Smooth muscle cell (in vitro differentiated cells): Measurements from ENCODE around the gene KLHL26. TPM values are rescaled to one million over a fixed set of nuclear protein-coding genes. Genes with fewer than 3 reads are reported as not detected.

Source experiments
- DNase-seq: peaks from one replicate; lab custom pipeline; 2025; ENCODE audit not compliant: unreplicated experiment; lab: John Stamatoyannopoulos, UW
- H2AFZ ChIP-seq: fragments of 200-600 bp; sonication (generic); 2 replicates; pipeline ENCODE4 v1.6.0; 2016; ENCODE audit warnings: antibody characterized with exemption, low read depth, mild to moderate bottlenecking
- H3F3A ChIP-seq: fragments of 200-600 bp; sonication (generic); 2 replicates; pipeline ENCODE4 v1.6.0; 2017; ENCODE audit warnings: antibody characterized with exemption, low read depth
- H3K27ac ChIP-seq: fragments of 200-600 bp; sonication (generic); 2 replicates; pipeline ENCODE4 v1.5.1; 2016; ENCODE audit warnings: low read depth, mild to moderate bottlenecking
- H3K27me3 ChIP-seq: fragments of 200-600 bp; sonication (generic); 2 replicates; pipeline ENCODE4 v1.6.1; 2016; ENCODE audit warnings: low read depth, mild to moderate bottlenecking
- H3K36me3 ChIP-seq: fragments of 200-600 bp; sonication (generic); 2 replicates; pipeline ENCODE4 v1.5.1; 2016; ENCODE audit warnings: low read depth
- H3K4me1 ChIP-seq: fragments of 200-600 bp; sonication (generic); 2 replicates; pipeline ENCODE4 v1.5.1; 2016; ENCODE audit warnings: low read depth
- H3K4me2 ChIP-seq: fragments of 200-600 bp; sonication (generic); 2 replicates; pipeline ENCODE4 v1.6.0; 2016; ENCODE audit warnings: mild to moderate bottlenecking
- H3K4me3 ChIP-seq: fragments of 200-600 bp; sonication (generic); 2 replicates; pipeline ENCODE4 v1.5.1; 2016; ENCODE audit warnings: mild to moderate bottlenecking
- H3K79me2 ChIP-seq: fragments of 200-600 bp; sonication (generic); 2 replicates; pipeline ENCODE4 v1.6.0; 2016; ENCODE audit warnings: low read depth, mild to moderate bottlenecking
- H3K9ac ChIP-seq: fragments of 200-600 bp; sonication (generic); 2 replicates; pipeline ENCODE4 v1.6.0; 2016; ENCODE audit warnings: low read depth
- H3K9me3 ChIP-seq: fragments of 200-600 bp; sonication (generic); replicated peaks from 2 replicates; pipeline ENCODE4 v1.5.1; 2016; ENCODE audit warnings: low read depth
- H4K20me1 ChIP-seq: fragments of 200-600 bp; sonication (generic); 2 replicates; pipeline ENCODE4 v1.6.0; 2016; ENCODE audit warnings: low read depth
- WGBS: methylation state at CpG from one replicate; pipeline ENCODE4 v1.1.7; 2016; ENCODE audit warnings: low lambda C conversion rate; 5-methylcytosine and 5-hydroxymethylcytosine counted together
- polyA plus RNA-seq: library from polyadenylated mRNA; unstranded; fragments of >200 nt; fragmentation: Nextera tagmentation; extraction: Ambion mirVana; gene quantifications from 2 replicates; pipeline ENCODE4 v1.2.1, GENCODE V29; 2016
- total RNA-seq: library from RNA; depleted of rRNA; stranded (reverse); fragments of >200 nt; gene quantifications from 2 replicates; pipeline ENCODE4 v1.2.3, GENCODE V29; 2014
- TF ChIP-seq, protein P1 (sequence below): fragments of 200-600 bp; sonication (generic); IDR thresholded peaks from 2 replicates; pipeline ENCODE4 v1.5.1; 2017; ENCODE audit warnings: borderline replicate concordance, mild to moderate bottlenecking, antibody characterized with exemption; ENCODE audit not compliant: insufficient read depth, poor library complexity, severe bottlenecking

KLHL26 gene
- total and polyA plus RNA-seq, 2 experiments from 2014 or later, result 3.9 to 7.6 TPM

- Histone ChIP-seq H3K27ac (no peak overlapping the region), H3K4me1 (peaks cover 16% of the 10 kb centered on the region), H3K9me3 (no peaks in the 10 kb centered on the region), H3F3A (no peaks in the 10 kb centered on the region), H3K36me3 (no peaks in the 10 kb centered on the region), H3K9ac (no peak overlapping the region), H3K79me2 (peaks cover 29% of the 10 kb centered on the region), H4K20me1 (peaks cover 98% of the 10 kb centered on the region), H2AFZ (no peak overlapping the region), H3K27me3 (no peaks in the 10 kb centered on the region), H3K4me3 (peak overlapping the region; percentile 44), H3K4me2 (peak overlapping the region; percentile 86)
- TF ChIP-seq, protein P1, sequence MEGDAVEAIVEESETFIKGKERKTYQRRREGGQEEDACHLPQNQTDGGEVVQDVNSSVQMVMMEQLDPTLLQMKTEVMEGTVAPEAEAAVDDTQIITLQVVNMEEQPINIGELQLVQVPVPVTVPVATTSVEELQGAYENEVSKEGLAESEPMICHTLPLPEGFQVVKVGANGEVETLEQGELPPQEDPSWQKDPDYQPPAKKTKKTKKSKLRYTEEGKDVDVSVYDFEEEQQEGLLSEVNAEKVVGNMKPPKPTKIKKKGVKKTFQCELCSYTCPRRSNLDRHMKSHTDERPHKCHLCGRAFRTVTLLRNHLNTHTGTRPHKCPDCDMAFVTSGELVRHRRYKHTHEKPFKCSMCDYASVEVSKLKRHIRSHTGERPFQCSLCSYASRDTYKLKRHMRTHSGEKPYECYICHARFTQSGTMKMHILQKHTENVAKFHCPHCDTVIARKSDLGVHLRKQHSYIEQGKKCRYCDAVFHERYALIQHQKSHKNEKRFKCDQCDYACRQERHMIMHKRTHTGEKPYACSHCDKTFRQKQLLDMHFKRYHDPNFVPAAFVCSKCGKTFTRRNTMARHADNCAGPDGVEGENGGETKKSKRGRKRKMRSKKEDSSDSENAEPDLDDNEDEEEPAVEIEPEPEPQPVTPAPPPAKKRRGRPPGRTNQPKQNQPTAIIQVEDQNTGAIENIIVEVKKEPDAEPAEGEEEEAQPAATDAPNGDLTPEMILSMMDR, result no peak
- DNase-seq, result peak; percentile 18
- 14% methylated on average over 33 of the region's 35 CpGs for WGBS
Measured at GRCh38 chr19:18700501-18701249, 63.8 kb downstream of the KLHL26 start.

GRCh38 chr19:18701250-18701608 lies 64.4 kb downstream of the KLHL26 start:
- Histone ChIP-seq H3K4me2 (peak overlapping the region; percentile 86), H3K27me3 (no peaks in the 10 kb centered on the region), H3K4me3 (peak overlapping the region; percentile 44), H3F3A (no peaks in the 10 kb centered on the region), H2AFZ (no peak overlapping the region), H4K20me1 (peaks cover 98% of the 10 kb centered on the region), H3K4me1 (peaks cover 16% of the 10 kb centered on the region), H3K79me2 (peaks cover 24% of the 10 kb centered on the region), H3K27ac (no peak overlapping the region), H3K9ac (no peak overlapping the region), H3K36me3 (no peaks in the 10 kb centered on the region), H3K9me3 (no peaks in the 10 kb centered on the region)
- DNase-seq, result no peak
- 75% methylated on average over 7 of the region's 7 CpGs for WGBS
- TF ChIP-seq, protein P1, result no peak

- Histone ChIP-seq H4K20me1 (peaks cover 98% of the 10 kb centered on the region), H3K4me3 (no peak overlapping the region), H3K4me2 (no peak overlapping the region), H3K27ac (no peak overlapping the region), H2AFZ (no peak overlapping the region), H3K79me2 (peaks cover 39% of the 10 kb centered on the region), H3K36me3 (no peaks in the 10 kb centered on the region), H3K9ac (no peak overlapping the region), H3K27me3 (no peaks in the 10 kb centered on the region), H3F3A (no peaks in the 10 kb centered on the region), H3K9me3 (no peaks in the 10 kb centered on the region), H3K4me1 (peaks cover 16% of the 10 kb centered on the region)
- TF ChIP-seq, protein P1, result no peak
- WGBS, result 83% methylated on average over 4 of the region's 4 CpGs
- DNase-seq, result no peak
Measured at GRCh38 chr19:18704054-18704453, 67.2 kb downstream of the KLHL26 start.

- H3F3A ChIP-seq, result no peaks in the 10 kb centered on the region
- no peak overlapping the region for H3K9ac ChIP-seq
- H2AFZ ChIP-seq, result no peak overlapping the region
- H3K9me3 ChIP-seq, result no peaks in the 10 kb centered on the region
- peaks cover 15% of the 10 kb centered on the region for H3K4me1 ChIP-seq
- no peak for DNase-seq
- TF ChIP-seq, protein P1, result no peak
- H3K79me2 ChIP-seq, result peaks cover 39% of the 10 kb centered on the region
- H3K4me2 ChIP-seq, result no peak overlapping the region
- H3K27ac ChIP-seq, result no peak overlapping the region
- H3K4me3 ChIP-seq, result no peak overlapping the region
- no peaks in the 10 kb centered on the region for H3K36me3 ChIP-seq
- peaks cover 98% of the 10 kb centered on the region for H4K20me1 ChIP-seq
- 92% methylated on average over 7 of the region's 7 CpGs for WGBS
- H3K27me3 ChIP-seq, result no peaks in the 10 kb centered on the region
Measured at GRCh38 chr19:18704971-18705370, 68.1 kb downstream of the KLHL26 start.
